H1 (cell line): ENCODE data around the gene IKZF1.

Experiments
- BRCA1 ChIP-seq: IDR thresholded peaks from 2 replicates; pipeline ENCODE4 v1.6.1; 2012; ENCODE audit warnings: low read depth, low read length, improper control_type of control experiment
- CTCF ChIP-seq, 3 experiments: IDR thresholded peaks; 1 replicate in 2 of 3; 2 replicates in 1 of 3; pipeline versions ENCODE4 v1.5.1 to v1.6.1; 2011; ENCODE audit warnings: low read length in 3 of 3, mild to moderate bottlenecking in 3 of 3, inconsistent platforms in 2 of 3, low read depth in 1 of 3, moderate library complexity in 1 of 3; ENCODE audit not compliant: insufficient read depth in 1 of 3; ENCODE audit errors: control extremely low read depth in 1 of 3
- EP300 ChIP-seq, 2 experiments: IDR thresholded peaks; 1 replicate in 1 of 2; 2 replicates in 1 of 2; pipeline ENCODE4 v1.6.1; 2011 to 2012; ENCODE audit warnings: low read depth in 2 of 2, low read length in 2 of 2, mild to moderate bottlenecking in 2 of 2, borderline replicate concordance in 1 of 2, inconsistent platforms in 1 of 2, moderate library complexity in 1 of 2
- EZH2 ChIP-seq: fragments of 200-600 bp; sonication (generic); IDR thresholded peaks from 2 replicates; pipeline ENCODE4 v1.7.1; 2012; ENCODE audit warnings: low read depth, mild to moderate bottlenecking, moderate library complexity, low read length, inconsistent platforms; ENCODE audit not compliant: severe bottlenecking
- GABPA ChIP-seq: IDR thresholded peaks from 2 replicates; pipeline ENCODE4 v1.6.1; 2011; ENCODE audit warnings: mild to moderate bottlenecking, low read length, moderate library complexity, borderline replicate concordance; ENCODE audit not compliant: insufficient read depth
- KDM1A ChIP-seq: fragments of 200-600, 300-600 bp; sonication (generic); IDR thresholded peaks from 2 replicates; pipeline ENCODE4 v1.7.1; 2016; ENCODE audit warnings: mild to moderate bottlenecking, low read length, borderline replicate concordance
- KDM5A ChIP-seq: fragments of 200-600 bp; IDR thresholded peaks from 2 replicates; pipeline ENCODE4 v1.7.1; 2012; ENCODE audit warnings: mild to moderate bottlenecking, low read length, inconsistent platforms, mixed read lengths
- POLR2A ChIP-seq, 2 experiments: IDR thresholded peaks; 1 replicate in 1 of 2; 2 replicates in 1 of 2; pipeline ENCODE4 v1.6.1; 2011; ENCODE audit warnings: low read depth in 2 of 2, low read length in 2 of 2, mild to moderate bottlenecking in 2 of 2; ENCODE audit errors: control extremely low read depth in 1 of 2
- RNF2 ChIP-seq: fragments of 200-900, 300-1000 bp; sonication (generic); IDR thresholded peaks from 2 replicates; pipeline ENCODE4 v1.7.1; 2016; ENCODE audit warnings: borderline replicate concordance, low read depth, mild to moderate bottlenecking, antibody characterized with exemption, low read length; ENCODE audit not compliant: poor library complexity, severe bottlenecking; ENCODE audit errors: missing control alignments
- SIX5 ChIP-seq: IDR thresholded peaks from 2 replicates; pipeline ENCODE4 v1.6.1; 2011; ENCODE audit warnings: mild to moderate bottlenecking, low read depth, low read length
- SUZ12 ChIP-seq: fragments of 200-600 bp; sonication (generic); IDR thresholded peaks from 2 replicates; pipeline ENCODE4 v1.6.1; 2012; ENCODE audit warnings: mild to moderate bottlenecking, inconsistent platforms, low read length, moderate library complexity, mixed read lengths
- TF ChIP-seq, protein P1 (sequence below): IDR thresholded peaks from 2 replicates; pipeline ENCODE4 v1.6.1; 2011; ENCODE audit warnings: low read length, improper control_type of control experiment
- TF ChIP-seq, protein P2 (sequence below): IDR thresholded peaks from 2 replicates; pipeline ENCODE4 v1.6.1; 2011; ENCODE audit warnings: low read depth, mild to moderate bottlenecking, low read length; ENCODE audit not compliant: insufficient read depth

DNA sequence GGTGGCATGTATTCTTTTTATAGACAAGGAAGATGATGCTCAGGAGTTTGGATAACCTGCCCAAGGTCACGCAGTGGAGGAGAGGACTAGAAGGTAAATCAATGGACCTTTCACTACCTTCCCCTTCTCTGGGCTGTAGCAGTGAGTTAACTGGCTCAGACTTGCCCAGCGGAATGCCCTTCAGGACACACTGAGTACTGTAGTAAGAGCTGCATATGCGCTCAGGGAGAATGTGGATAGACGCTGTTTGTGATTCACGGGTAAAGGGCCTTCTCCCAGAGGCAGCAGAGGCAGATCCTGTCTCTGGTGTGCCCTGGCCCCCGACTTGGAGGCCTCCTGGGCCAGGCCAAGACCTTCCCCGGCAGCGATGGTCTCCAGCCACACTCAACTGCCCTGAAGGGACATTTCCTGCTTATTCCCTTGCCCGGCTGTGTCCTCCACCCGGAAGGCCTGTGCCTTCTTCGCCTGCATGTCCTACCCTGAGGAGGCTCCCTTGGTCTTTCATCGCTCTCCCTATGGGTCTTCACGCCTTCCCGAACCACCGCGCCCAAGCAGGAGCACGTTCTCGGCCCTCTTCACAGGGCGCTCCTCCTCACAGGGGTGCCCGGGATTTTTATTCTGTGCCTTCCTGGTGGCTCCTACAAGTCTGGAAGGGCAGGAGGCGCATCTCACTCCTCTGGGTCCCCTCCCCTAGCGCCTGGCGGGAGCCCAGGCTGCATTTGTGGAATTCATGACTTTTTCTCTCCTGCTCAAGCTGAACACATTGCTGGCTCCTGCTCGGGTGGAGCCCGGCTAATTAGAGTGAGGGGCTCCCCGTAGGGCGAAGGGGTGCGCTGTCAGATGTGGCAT is 1.8 kb upstream of the IKZF1 start:
- no peak for TF ChIP-seq EP300 (IDR thresholded peaks at IDR 0.05; ENCODE audit: borderline replicate concordance in 1 of 2, low read depth in 2 of 2, low read length in 2 of 2)
- no peak for TF ChIP-seq CTCF (IDR thresholded peaks at IDR 0.05; ENCODE audit: control extremely low read depth in 1 of 3, insufficient read depth in 1 of 3, low read depth in 1 of 3, low read length in 3 of 3)
- TF ChIP-seq, protein P1, sequence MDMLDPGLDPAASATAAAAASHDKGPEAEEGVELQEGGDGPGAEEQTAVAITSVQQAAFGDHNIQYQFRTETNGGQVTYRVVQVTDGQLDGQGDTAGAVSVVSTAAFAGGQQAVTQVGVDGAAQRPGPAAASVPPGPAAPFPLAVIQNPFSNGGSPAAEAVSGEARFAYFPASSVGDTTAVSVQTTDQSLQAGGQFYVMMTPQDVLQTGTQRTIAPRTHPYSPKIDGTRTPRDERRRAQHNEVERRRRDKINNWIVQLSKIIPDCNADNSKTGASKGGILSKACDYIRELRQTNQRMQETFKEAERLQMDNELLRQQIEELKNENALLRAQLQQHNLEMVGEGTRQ, result no peak
- TF ChIP-seq BRCA1, result no peak
- no peak for TF ChIP-seq KDM5A
- TF ChIP-seq KDM1A, result no peak
- TF ChIP-seq EZH2, result peak; percentile 58
- no peak for TF ChIP-seq GABPA
- TF ChIP-seq RNF2, result peak; percentile 60
- TF ChIP-seq POLR2A (IDR thresholded peaks at IDR 0.05; ENCODE audit: control extremely low read depth in 1 of 2, low read depth in 2 of 2, low read length in 2 of 2), result no peak
- no peak for TF ChIP-seq SIX5
- TF ChIP-seq, protein P2, sequence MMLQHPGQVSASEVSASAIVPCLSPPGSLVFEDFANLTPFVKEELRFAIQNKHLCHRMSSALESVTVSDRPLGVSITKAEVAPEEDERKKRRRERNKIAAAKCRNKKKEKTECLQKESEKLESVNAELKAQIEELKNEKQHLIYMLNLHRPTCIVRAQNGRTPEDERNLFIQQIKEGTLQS, result no peak
- no peak for TF ChIP-seq SUZ12
